ENCODE results near the gene ELAC2.

The ELAC2 gene

DNA sequence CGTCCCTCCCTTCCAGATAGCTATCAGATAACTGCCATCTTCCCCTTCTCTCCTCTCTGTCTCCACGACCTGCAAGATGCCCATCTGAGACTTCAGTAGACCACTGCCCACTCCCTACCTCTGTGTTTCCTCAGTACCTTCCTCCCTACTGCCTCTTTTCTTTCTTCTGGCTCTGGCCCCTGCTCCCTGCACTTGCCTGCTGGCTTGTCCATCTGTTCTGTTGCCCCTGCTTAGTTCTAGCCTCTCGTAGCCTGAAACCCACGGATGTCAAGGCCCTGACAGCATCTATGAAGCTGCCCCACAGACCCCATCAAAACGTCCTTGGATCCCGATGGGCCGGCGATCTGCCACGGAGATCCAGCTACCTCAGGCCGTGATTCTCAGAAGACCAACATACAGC, 53.0 kb downstream of the ELAC2 start:
- no peak overlapping the region for H3K4me3 ChIP-seq

DNA sequence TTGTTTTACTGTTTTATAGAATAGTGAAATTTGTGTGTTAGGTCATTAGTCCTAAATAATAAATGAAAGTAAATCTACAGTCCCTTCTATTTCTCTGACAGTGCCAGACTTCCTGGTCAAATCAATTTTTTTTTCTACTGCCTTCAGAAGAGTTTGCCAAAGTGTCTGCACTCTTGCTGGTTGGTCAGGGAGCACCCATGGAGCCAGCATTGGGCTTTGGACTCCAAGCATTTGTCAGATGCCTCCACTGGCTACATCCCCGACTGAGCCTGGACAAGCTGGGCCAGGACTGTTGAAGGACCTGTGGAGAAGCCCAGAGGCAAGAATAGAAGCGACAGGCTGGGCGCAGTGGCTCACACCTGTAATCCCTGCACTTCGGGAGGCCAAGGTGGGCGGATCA, 53.7 kb downstream of the ELAC2 start:
- H3K27ac ChIP-seq, result no peak overlapping the region
- H3K4me3 ChIP-seq, result no peak overlapping the region

More for the DNA sequence above, 53.0 kb downstream of the ELAC2 start:
- H3K27ac ChIP-seq, result no peak overlapping the region

- no peak overlapping the region for H3K27ac ChIP-seq
- no peak overlapping the region for H3K4me3 ChIP-seq
Observed at GRCh38 chr17:12963505-12963904, 54.3 kb downstream of the ELAC2 start.

DNA sequence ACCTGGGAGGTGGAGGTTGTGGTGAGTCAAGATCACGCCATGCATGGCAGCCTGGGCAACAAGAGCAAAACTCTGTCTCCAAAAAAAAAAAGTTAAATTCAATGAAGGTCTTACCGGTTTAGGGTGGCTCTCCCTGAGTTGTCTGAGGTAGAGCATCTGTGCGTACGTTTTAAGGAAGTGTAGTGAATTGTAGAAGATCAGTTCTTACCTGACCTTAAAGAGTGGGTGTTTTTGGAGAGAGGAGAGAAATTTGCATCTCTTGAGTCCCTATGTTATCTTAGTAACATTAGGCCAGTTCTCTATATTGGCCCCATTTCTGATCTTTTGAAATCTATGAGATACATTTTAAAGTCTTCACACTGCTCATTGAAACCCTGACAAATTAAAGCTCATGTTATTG, 56.2 kb downstream of the ELAC2 start:
- H3K4me3 ChIP-seq, result no peak overlapping the region
- no peak overlapping the region for H3K27ac ChIP-seq

- H3K27ac ChIP-seq, result no peak overlapping the region
Observed at GRCh38 chr17:12959441-12959840, 58.4 kb downstream of the ELAC2 start.

DNA sequence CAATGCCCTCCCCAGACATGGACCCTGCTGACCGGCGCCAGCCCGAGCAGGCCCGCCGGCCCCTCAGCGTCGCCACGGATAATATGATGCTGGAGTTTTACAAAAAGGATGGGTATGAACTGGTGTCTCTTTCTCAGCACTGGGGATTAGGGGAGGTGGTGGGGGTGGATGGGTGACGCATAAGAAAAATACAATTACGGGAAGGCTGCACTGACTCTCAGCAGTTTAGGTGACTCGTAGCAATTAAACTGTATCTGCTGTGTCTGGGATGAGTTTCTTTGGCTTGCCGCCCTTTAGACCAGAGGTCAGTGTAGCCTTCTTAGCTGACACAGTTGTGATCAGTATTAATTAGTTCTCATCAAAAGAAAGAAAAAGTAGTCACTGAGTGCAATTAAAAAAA, 59.0 kb downstream of the ELAC2 start:
- no peak overlapping the region for H3K27ac ChIP-seq
- H3K4me3 ChIP-seq, result no peak overlapping the region

More at GRCh38 chr17:12959441-12959840, 58.4 kb downstream of the ELAC2 start:
- H3K4me3 ChIP-seq, result no peak overlapping the region

GRCh38 chr17:12955521-12955920, 62.3 kb downstream of the ELAC2 start:
- no peak overlapping the region for H3K27ac ChIP-seq
- no peak overlapping the region for H3K4me3 ChIP-seq

- Histone ChIP-seq H3K27ac (no peak overlapping the region), H3K4me3 (no peak overlapping the region)
Observed at GRCh38 chr17:12953156-12953555, 64.7 kb downstream of the ELAC2 start.

DNA sequence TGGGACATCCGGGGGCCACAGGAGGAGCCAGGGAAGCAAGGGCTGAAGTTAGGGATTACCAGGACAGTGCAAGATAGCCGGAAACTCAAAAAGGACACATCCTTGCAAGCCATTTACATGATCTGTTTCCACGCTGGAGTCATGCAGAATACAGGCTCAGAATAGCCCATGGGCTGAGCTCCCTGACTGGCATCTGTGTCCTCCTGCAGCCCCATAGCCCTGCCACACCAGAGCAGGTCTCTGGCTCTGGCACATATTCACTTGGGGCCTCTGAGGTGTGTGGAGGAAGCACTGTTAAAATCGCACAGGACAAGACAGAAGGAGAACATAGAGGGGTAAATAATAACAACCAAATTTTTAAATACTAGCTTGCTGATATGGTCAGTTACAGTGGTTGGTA, 65.8 kb downstream of the ELAC2 start:
- H3K4me3 ChIP-seq, result no peak overlapping the region

DNA sequence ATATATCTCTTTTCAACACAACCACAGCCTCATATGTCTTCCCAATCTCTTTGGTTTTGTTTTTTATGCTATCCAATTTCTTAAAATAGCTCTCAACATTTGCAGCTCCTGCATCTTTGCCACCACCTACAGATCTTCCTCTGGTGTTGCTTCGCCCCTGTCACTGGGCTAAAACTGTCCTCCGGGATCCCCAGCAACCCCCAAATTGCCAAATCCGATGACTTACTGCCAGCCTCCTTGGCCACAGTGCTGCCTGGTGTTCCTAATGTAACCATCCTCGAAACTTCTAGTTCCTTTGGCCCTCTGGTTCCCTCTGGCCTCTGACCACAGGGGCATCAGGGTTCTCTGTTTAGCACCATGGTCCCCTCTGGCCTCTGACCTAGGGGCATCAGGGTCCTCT, 70.8 kb downstream of the ELAC2 start:
- no peak overlapping the region for H3K4me3 ChIP-seq
- H3K27ac ChIP-seq, result no peak overlapping the region

More for the DNA sequence above, 65.8 kb downstream of the ELAC2 start:
- H3K27ac ChIP-seq, result no peak overlapping the region

All from skin epidermis (tissue), 12 donors.